HL-60 (cell line): ENCODE results near the gene ESRRG.

ENCODE experiments used
- DNase-seq, 2 experiments: peaks; one replicate each; pipeline ENCODE4 v3.0.0-alpha.2; 2010 to 2020; ENCODE audit warnings: low read depth in 1 of 2, low spot score in 1 of 2
- H3K27ac ChIP-seq: fragments of 250-450 bp; sonication (Bioruptor Pico); replicated peaks from 2 replicates; pipeline ENCODE4 v1.5.1; 2020; ENCODE audit warnings: mild to moderate bottlenecking, moderate library complexity
- H3K27me3 ChIP-seq: fragments of 250-450 bp; sonication (Bioruptor Pico); 2 replicates; pipeline ENCODE4 v1.5.1; 2021; ENCODE audit warnings: mild to moderate bottlenecking, moderate library complexity; ENCODE audit not compliant: insufficient read depth, poor library complexity, severe bottlenecking
- H3K4me3 ChIP-seq: replicated peaks from 2 replicates; pipeline ENCODE4 v1.5.1; 2011; ENCODE audit warnings: mild to moderate bottlenecking, control low read depth, low read length; ENCODE audit not compliant: insufficient read depth
- GABPA ChIP-seq: IDR thresholded peaks from 2 replicates; pipeline ENCODE4 v1.6.1; 2012; ENCODE audit warnings: low read depth
- POLR2AphosphoS5 ChIP-seq: IDR thresholded peaks from 2 replicates; pipeline ENCODE4 v1.6.1; 2012; ENCODE audit warnings: low read depth
- SPI1 ChIP-seq: IDR thresholded peaks from 2 replicates; pipeline ENCODE4 v1.6.1; 2012; ENCODE audit warnings: low read depth, mild to moderate bottlenecking, borderline replicate concordance
- TF ChIP-seq, protein P1 (sequence below): IDR thresholded peaks from one replicate; pipeline ENCODE4 v1.5.1; 2011; ENCODE audit warnings: low read length, control low read depth, inconsistent platforms; ENCODE audit not compliant: insufficient read depth
- TF ChIP-seq, protein P2 (sequence below): IDR thresholded peaks from 2 replicates; pipeline ENCODE4 v1.6.1; 2012; ENCODE audit warnings: low read depth; ENCODE audit not compliant: insufficient replicate concordance

Gene ESRRG

DNA sequence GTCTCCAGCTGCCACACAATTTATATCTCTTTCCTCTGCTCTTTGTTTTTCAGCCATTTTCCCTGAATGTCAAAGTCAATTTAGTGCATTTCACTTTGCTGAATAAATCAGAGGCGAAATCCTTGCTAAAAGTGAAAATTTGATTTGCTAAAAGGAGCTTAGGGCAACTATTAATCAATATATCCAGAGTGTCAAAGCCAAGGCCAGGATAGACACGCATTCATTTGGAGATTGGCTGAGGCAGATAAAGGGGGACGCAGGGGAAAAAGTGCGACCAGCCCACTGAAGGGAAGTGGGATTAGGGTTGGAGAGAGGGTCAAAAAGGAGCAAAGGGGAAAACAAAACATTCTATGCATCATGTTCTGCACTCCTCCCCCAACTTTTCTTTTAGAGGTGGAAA lies 167.6 kb downstream of the ESRRG start:
- no peak for TF ChIP-seq POLR2AphosphoS5
- TF ChIP-seq, protein P1, sequence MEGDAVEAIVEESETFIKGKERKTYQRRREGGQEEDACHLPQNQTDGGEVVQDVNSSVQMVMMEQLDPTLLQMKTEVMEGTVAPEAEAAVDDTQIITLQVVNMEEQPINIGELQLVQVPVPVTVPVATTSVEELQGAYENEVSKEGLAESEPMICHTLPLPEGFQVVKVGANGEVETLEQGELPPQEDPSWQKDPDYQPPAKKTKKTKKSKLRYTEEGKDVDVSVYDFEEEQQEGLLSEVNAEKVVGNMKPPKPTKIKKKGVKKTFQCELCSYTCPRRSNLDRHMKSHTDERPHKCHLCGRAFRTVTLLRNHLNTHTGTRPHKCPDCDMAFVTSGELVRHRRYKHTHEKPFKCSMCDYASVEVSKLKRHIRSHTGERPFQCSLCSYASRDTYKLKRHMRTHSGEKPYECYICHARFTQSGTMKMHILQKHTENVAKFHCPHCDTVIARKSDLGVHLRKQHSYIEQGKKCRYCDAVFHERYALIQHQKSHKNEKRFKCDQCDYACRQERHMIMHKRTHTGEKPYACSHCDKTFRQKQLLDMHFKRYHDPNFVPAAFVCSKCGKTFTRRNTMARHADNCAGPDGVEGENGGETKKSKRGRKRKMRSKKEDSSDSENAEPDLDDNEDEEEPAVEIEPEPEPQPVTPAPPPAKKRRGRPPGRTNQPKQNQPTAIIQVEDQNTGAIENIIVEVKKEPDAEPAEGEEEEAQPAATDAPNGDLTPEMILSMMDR, result no peak
- no peak for TF ChIP-seq SPI1
- TF ChIP-seq, protein P2, sequence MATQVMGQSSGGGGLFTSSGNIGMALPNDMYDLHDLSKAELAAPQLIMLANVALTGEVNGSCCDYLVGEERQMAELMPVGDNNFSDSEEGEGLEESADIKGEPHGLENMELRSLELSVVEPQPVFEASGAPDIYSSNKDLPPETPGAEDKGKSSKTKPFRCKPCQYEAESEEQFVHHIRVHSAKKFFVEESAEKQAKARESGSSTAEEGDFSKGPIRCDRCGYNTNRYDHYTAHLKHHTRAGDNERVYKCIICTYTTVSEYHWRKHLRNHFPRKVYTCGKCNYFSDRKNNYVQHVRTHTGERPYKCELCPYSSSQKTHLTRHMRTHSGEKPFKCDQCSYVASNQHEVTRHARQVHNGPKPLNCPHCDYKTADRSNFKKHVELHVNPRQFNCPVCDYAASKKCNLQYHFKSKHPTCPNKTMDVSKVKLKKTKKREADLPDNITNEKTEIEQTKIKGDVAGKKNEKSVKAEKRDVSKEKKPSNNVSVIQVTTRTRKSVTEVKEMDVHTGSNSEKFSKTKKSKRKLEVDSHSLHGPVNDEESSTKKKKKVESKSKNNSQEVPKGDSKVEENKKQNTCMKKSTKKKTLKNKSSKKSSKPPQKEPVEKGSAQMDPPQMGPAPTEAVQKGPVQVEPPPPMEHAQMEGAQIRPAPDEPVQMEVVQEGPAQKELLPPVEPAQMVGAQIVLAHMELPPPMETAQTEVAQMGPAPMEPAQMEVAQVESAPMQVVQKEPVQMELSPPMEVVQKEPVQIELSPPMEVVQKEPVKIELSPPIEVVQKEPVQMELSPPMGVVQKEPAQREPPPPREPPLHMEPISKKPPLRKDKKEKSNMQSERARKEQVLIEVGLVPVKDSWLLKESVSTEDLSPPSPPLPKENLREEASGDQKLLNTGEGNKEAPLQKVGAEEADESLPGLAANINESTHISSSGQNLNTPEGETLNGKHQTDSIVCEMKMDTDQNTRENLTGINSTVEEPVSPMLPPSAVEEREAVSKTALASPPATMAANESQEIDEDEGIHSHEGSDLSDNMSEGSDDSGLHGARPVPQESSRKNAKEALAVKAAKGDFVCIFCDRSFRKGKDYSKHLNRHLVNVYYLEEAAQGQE, result no peak
- TF ChIP-seq GABPA, result no peak
- DNase-seq, result no peak
- Histone ChIP-seq H3K4me3 (no peak overlapping the region), H3K27ac (no peak overlapping the region), H3K27me3 (no peaks in the 10 kb centered on the region)

DNA sequence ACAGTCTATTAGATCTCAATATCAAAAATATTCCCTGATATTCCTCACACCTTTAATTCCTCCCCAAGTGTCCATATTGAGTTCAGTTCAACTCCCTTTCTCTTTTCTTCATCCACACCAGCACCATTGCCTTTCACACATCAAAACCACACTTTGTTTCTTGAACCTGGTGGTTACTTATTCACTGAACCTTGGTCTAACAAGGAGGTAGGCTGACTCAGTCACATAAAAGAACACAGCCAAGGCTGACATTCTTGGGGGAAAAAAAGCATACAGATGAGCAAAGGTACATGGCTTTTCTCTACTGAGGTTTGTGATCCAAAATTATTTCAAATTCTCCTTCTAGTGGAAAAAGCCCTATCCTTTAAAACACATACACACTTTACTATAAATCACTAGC lies 168.3 kb downstream of the ESRRG start:
- Histone ChIP-seq H3K4me3 (no peak overlapping the region), H3K27ac (no peak overlapping the region), H3K27me3 (no peaks in the 10 kb centered on the region)
- no peak for DNase-seq
- TF ChIP-seq SPI1, result no peak
- no peak for TF ChIP-seq POLR2AphosphoS5
- TF ChIP-seq, protein P2, result no peak
- no peak for TF ChIP-seq GABPA
- TF ChIP-seq, protein P1, result no peak

DNA sequence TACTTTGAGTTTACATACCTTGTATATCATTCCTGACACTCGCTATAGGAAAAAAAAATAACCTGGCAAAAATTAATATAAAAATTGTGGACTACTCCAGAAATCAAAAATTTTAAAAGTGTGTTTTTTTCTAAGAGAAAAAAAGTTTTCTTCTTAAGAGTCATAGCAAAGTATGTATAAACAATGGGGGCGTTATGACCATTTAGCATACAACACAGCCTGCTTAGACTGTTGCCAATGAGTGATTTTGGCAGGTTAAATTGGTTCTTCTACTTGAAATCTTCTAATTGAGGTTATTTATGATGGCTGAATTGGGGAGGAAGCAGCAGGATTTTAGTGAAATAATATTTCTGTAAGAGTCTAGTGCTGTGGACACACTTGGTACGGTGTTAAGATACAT lies 169.5 kb downstream of the ESRRG start:
- Histone ChIP-seq H3K4me3 (no peak overlapping the region), H3K27ac (no peak overlapping the region), H3K27me3 (no peaks in the 10 kb centered on the region)
- DNase-seq, result no peak
- TF ChIP-seq GABPA, result no peak
- no peak for TF ChIP-seq POLR2AphosphoS5
- TF ChIP-seq SPI1, result no peak
- TF ChIP-seq, protein P1, result no peak
- TF ChIP-seq, protein P2, result no peak
